SK-N-SH (cell line): ENCODE data around the gene GHRH. TPM values are rescaled to one million over a fixed set of nuclear protein-coding genes. Genes with fewer than 3 reads are reported as not detected.

Source experiments
- CTCF ChIA-PET: fragments of 300-600, 350-600 bp; formaldehyde crosslinking; extraction: SDS; loops from one replicate; lab custom pipeline; 2021; lab: Yijun Ruan, JAX
- POLR2A ChIA-PET: fragments of 350-600 bp; sonication (Branson Sonifier 250); formaldehyde crosslinking; extraction: SDS; loops from one replicate; lab custom pipeline; 2020; ENCODE audit warnings: antibody characterized with exemption, inconsistent platforms; lab: Yijun Ruan, JAX
- DNase-seq: peaks from one replicate; pipeline ENCODE4 v3.0.0; 2012
- H2AFZ ChIP-seq: fragments of 200-600 bp; sonication (generic); 2 replicates; pipeline ENCODE4 v1.8.1; 2016; ENCODE audit warnings: antibody characterized with exemption, mild to moderate bottlenecking, low read depth
- H3F3A ChIP-seq: fragments of 200-600 bp; sonication (generic); replicated peaks from 2 replicates; pipeline ENCODE3; 2016; ENCODE audit warnings: antibody characterized with exemption, mild to moderate bottlenecking; ENCODE audit not compliant: insufficient read depth
- H3K27ac ChIP-seq, 2 experiments: fragments of 200-500 bp in 1 of 2; fragments of 200-600 bp in 1 of 2; sonication (Bioruptor generic) in 1 of 2; sonication (generic), shearing (Covaris generic) in 1 of 2; 2 replicates each; pipeline versions ENCODE4 v1.5.1 to v1.6.1; 2014 to 2016; ENCODE audit warnings: low read depth in 2 of 2, inconsistent platforms in 1 of 2, low read length in 1 of 2, mild to moderate bottlenecking in 1 of 2, mixed read lengths in 1 of 2
- H3K27me3 ChIP-seq: fragments of 200-600 bp; sonication (generic), shearing (Covaris generic); 2 replicates; pipeline ENCODE4 v1.6.1; 2016; ENCODE audit warnings: mixed run types; ENCODE audit not compliant: insufficient read depth
- H3K36me3 ChIP-seq, 2 experiments: fragments of 200-500 bp in 1 of 2; fragments of 200-600 bp in 1 of 2; sonication (Bioruptor generic) in 1 of 2; sonication (generic) in 1 of 2; replicated peaks in 1 of 2; 2 replicates each; pipeline versions ENCODE3 to v1.5.1; 2014 to 2016; ENCODE audit warnings: low read length in 1 of 2, mild to moderate bottlenecking in 1 of 2; ENCODE audit not compliant: insufficient read depth in 2 of 2, control insufficient read depth in 1 of 2
- H3K4me1 ChIP-seq, 2 experiments: fragments of 200-500 bp in 1 of 2; fragments of 200-600 bp in 1 of 2; sonication (Bioruptor generic) in 1 of 2; sonication (generic), shearing (Covaris generic) in 1 of 2; 2 replicates each; pipeline versions ENCODE4 v1.5.1 to v1.6.1; 2014 to 2016; ENCODE audit warnings: low read depth in 1 of 2, low read length in 1 of 2, mixed run types in 1 of 2; ENCODE audit not compliant: insufficient read depth in 2 of 2, control insufficient read depth in 1 of 2
- H3K4me2 ChIP-seq: fragments of 200-600 bp; sonication (generic), shearing (Covaris generic); 2 replicates; pipeline ENCODE4 v1.6.1; 2017; ENCODE audit warnings: mixed run types
- H3K4me3 ChIP-seq, 2 experiments: fragments of 200-500 bp in 1 of 2; fragments of 200-600 bp in 1 of 2; sonication (Bioruptor generic) in 1 of 2; sonication (generic), shearing (Covaris generic) in 1 of 2; 2 replicates each; pipeline versions ENCODE4 v1.5.1 to v1.8.1; 2014 to 2016; ENCODE audit warnings: low read depth in 2 of 2, inconsistent platforms in 1 of 2, low read length in 1 of 2, mild to moderate bottlenecking in 1 of 2, mixed read lengths in 1 of 2, moderate library complexity in 1 of 2
- H3K79me2 ChIP-seq: fragments of 200-600 bp; sonication (generic); 2 replicates; pipeline ENCODE4 v1.8.1; 2017; ENCODE audit warnings: mild to moderate bottlenecking; ENCODE audit not compliant: insufficient read depth
- H3K9ac ChIP-seq: fragments of 200-600 bp; sonication (generic); 2 replicates; pipeline ENCODE4 v1.6.1; 2017; ENCODE audit warnings: mixed run types
- H3K9me2 ChIP-seq: fragments of 200-600 bp; sonication (generic); 2 replicates; pipeline ENCODE4 v1.6.1; 2017; ENCODE audit warnings: mixed run types
- H3K9me3 ChIP-seq: fragments of 200-600 bp; sonication (generic); 2 replicates; pipeline ENCODE4 v1.6.1; 2017; ENCODE audit warnings: mixed run types, mild to moderate bottlenecking, moderate library complexity
- H4K20me1 ChIP-seq: fragments of 200-600 bp; sonication (generic); 2 replicates; pipeline ENCODE4 v1.6.1; 2017; ENCODE audit warnings: mild to moderate bottlenecking, mixed run types; ENCODE audit not compliant: insufficient read depth
- CHD2 ChIP-seq: fragments of 150-350 bp; IDR thresholded peaks from 2 replicates; pipeline ENCODE4 v1.6.1; 2018; ENCODE audit warnings: low read length; ENCODE audit not compliant: partially characterized antibody
- EP300 ChIP-seq, 2 experiments: IDR thresholded peaks; 2 replicates each; pipeline versions ENCODE4 v1.4.0 to v1.6.1; 2012; ENCODE audit warnings: borderline replicate concordance in 1 of 2, low read depth in 1 of 2, low read length in 1 of 2
- EZH2phosphoT487 ChIP-seq: fragments of 200-600 bp; sonication (generic); IDR thresholded peaks from 2 replicates; pipeline ENCODE4 v1.6.1; 2017; ENCODE audit warnings: low read depth, mixed run types, mild to moderate bottlenecking, antibody characterized with exemption, moderate library complexity, borderline replicate concordance
- FOSL2 ChIP-seq: IDR thresholded peaks from 2 replicates; pipeline ENCODE4 v1.4.0; 2012; ENCODE audit warnings: low read depth, mild to moderate bottlenecking, moderate library complexity, borderline replicate concordance
- FOXJ3 ChIP-seq: sonication (generic); formaldehyde crosslinking; IDR thresholded peaks from 2 replicates; pipeline ENCODE4 v1.5.1; 2020; ENCODE audit warnings: mild to moderate bottlenecking, missing genetic modification reagents
- FOXM1 ChIP-seq: IDR thresholded peaks from 2 replicates; pipeline ENCODE4 v1.4.0; 2012; ENCODE audit warnings: low read depth, mild to moderate bottlenecking
- GATA2 ChIP-seq: sonication (generic); formaldehyde crosslinking; IDR thresholded peaks from 2 replicates; pipeline ENCODE4 v1.5.0; 2020; ENCODE audit warnings: mild to moderate bottlenecking, missing genetic modification reagents
- MEF2A ChIP-seq: IDR thresholded peaks from 2 replicates; pipeline ENCODE4 v1.4.0; 2012; ENCODE audit warnings: low read depth, borderline replicate concordance
- MXI1 ChIP-seq: IDR thresholded peaks from 2 replicates; pipeline ENCODE4 v1.6.1; 2012; ENCODE audit warnings: mild to moderate bottlenecking, low read depth, low read length, improper control_type of control experiment
- NFIC ChIP-seq: IDR thresholded peaks from 2 replicates; pipeline ENCODE4 v1.4.0; 2012; ENCODE audit warnings: borderline replicate concordance
- PBX3 ChIP-seq: IDR thresholded peaks from 2 replicates; pipeline ENCODE4; 2012
- RFX5 ChIP-seq: IDR thresholded peaks from 2 replicates; pipeline ENCODE4 v1.6.1; 2012; ENCODE audit warnings: mild to moderate bottlenecking, improper control_type of control experiment, low read length
- SMC3 ChIP-seq: IDR thresholded peaks from 2 replicates; pipeline ENCODE4 v1.6.1; 2012; ENCODE audit warnings: low read depth, low read length, improper control_type of control experiment
- TCF12 ChIP-seq: IDR thresholded peaks from 2 replicates; pipeline ENCODE4 v1.4.0; 2012
- USF2 ChIP-seq: fragments of 150-350 bp; IDR thresholded peaks from 2 replicates; pipeline ENCODE4 v1.6.1; 2017; ENCODE audit warnings: antibody characterized with exemption, low read length, low read depth, borderline replicate concordance
- YY1 ChIP-seq: IDR thresholded peaks from 2 replicates; pipeline ENCODE4 v1.4.0; 2012; ENCODE audit warnings: low read depth, mild to moderate bottlenecking
- ZBTB33 ChIP-seq: IDR thresholded peaks from 2 replicates; pipeline ENCODE4 v1.4.0; 2012; ENCODE audit warnings: low read depth, borderline replicate concordance
- whole genome bisulfite sequencing: methylation state at CpG from one replicate; pipeline ENCODE4 v1.1.6; 2017; ENCODE audit warnings: low lambda C conversion rate; 5-methylcytosine and 5-hydroxymethylcytosine counted together
- polyA plus RNA-seq, 3 experiments: library from polyadenylated mRNA; depleted of rRNA; stranded (reverse); fragments of >200 nt; gene quantifications; 2 replicates each; pipeline ENCODE4 v1.2.3, GENCODE V29; 2012

The GHRH gene
- polyA plus RNA-seq, 1 of the 3 experiments (the other 2 are of a cell fraction) = not detected

- Histone ChIP-seq H3K9me3 (no peaks in the 10 kb centered on the region), H3K79me2 (no peaks in the 10 kb centered on the region), H3K9ac (no peak overlapping the region), H3K9me2 (no peaks in the 10 kb centered on the region), H2AFZ (no peak overlapping the region), H4K20me1 (no peaks in the 10 kb centered on the region), H3K4me3 (no peak overlapping the region), H3K4me1 (peaks cover 0 to 82% of the 10 kb centered on the region in 2 experiments; a peak in 2 of 4 replicates), H3K36me3 (peaks cover 71 to 83% of the 10 kb centered on the region in 2 experiments), H3K27me3 (no peaks in the 10 kb centered on the region), H3K27ac (peak overlapping the region in 1 of 2 experiments; percentile 99; a peak in 2 of 4 replicates), H3F3A (no peaks in the 10 kb centered on the region), H3K4me2 (no peak overlapping the region)
- CTCF ChIA-PET = interaction anchor here (0.9 to 5.4 kb wide), 8 partner anchors 23 to 298 kb away, joined by 3 to 19 read pairs (median 4); partner anchors contain the start of gene MANBAL
- POLR2A ChIA-PET = interaction anchor here (1.7 kb wide), 1 partner anchor 53 kb away, joined by 5 read pairs; the partner anchor contains the start of gene MANBAL
- TF ChIP-seq RFX5 = no peak
- TF ChIP-seq YY1 = no peak
- no peak for TF ChIP-seq GATA2
- no peak for TF ChIP-seq FOXM1
- no peak for TF ChIP-seq NFIC
- TF ChIP-seq EZH2phosphoT487 = no peak
- TF ChIP-seq SMC3 = no peak
- TF ChIP-seq MEF2A = no peak
- no peak for TF ChIP-seq FOSL2
- no peak for TF ChIP-seq USF2
- 98% methylated on average over 4 of the region's 4 CpGs for WGBS
- no peak for DNase-seq
Measured at GRCh38 chr20:37236462-37236861, 25.2 kb downstream of the GHRH start.

GRCh38 chr20:37235065-37235464, 26.5 kb downstream of the GHRH start:
- TF ChIP-seq MXI1 (peak; percentile 54), ZBTB33 (no peak), GATA2 (peak; percentile 75), FOXJ3 (peak; percentile 42; the same call in 1 of the 2 replicates), CHD2 (peak; percentile 46), RFX5 (no peak), TCF12 (peak; percentile 38; the same call in 1 of the 2 replicates), PBX3 (peak; percentile 26; the same call in 1 of the 2 replicates), EP300 (IDR thresholded peaks at IDR 0.05; ENCODE audit: borderline replicate concordance in 1 of 2, low read depth in 1 of 2, low read length in 1 of 2) (peak in 1 of 2 experiments; percentile 95; a peak in 2 of 4 replicates)
- no peak overlapping the region for H3K4me2 ChIP-seq
- peak overlapping the region; percentile 34 to 99; a peak in 3 of 4 replicates for H3K27ac ChIP-seq
- H3K9me2 ChIP-seq = no peaks in the 10 kb centered on the region
- peaks cover 70 to 81% of the 10 kb centered on the region in 2 experiments for H3K36me3 ChIP-seq
- WGBS = 71% methylated on average over 6 of the region's 6 CpGs
- no peaks in the 10 kb centered on the region for H3K27me3 ChIP-seq
- H3K4me3 ChIP-seq = no peak overlapping the region
- no peaks in the 10 kb centered on the region for H4K20me1 ChIP-seq
- ChIA-PET POLR2A (no interaction called here), CTCF (interaction anchor here (0.6 to 5.4 kb wide), 8 partner anchors 32 to 1632 kb away, joined by 3 to 19 read pairs (median 4); no protein-coding TSS in a partner anchor)
- H3F3A ChIP-seq = no peaks in the 10 kb centered on the region
- no peaks in the 10 kb centered on the region for H3K79me2 ChIP-seq
- H2AFZ ChIP-seq = no peak overlapping the region
- no peak overlapping the region for H3K9ac ChIP-seq
- H3K9me3 ChIP-seq = no peaks in the 10 kb centered on the region
- DNase-seq = peak; percentile 59
- H3K4me1 ChIP-seq = peaks cover 0 to 77% of the 10 kb centered on the region in 2 experiments; a peak in 2 of 4 replicates
